GM12873 (cell line): Measurements from ENCODE around the gene INPP4A.

Experiments used
- TF ChIP-seq, protein P1 (sequence below): IDR thresholded peaks from 2 replicates; pipeline ENCODE4 v1.5.1; 2012; ENCODE audit warnings: low read depth, mild to moderate bottlenecking, moderate library complexity, low read length, control low read depth; ENCODE audit not compliant: insufficient read depth; ENCODE audit errors: missing control alignments

Gene INPP4A

DNA sequence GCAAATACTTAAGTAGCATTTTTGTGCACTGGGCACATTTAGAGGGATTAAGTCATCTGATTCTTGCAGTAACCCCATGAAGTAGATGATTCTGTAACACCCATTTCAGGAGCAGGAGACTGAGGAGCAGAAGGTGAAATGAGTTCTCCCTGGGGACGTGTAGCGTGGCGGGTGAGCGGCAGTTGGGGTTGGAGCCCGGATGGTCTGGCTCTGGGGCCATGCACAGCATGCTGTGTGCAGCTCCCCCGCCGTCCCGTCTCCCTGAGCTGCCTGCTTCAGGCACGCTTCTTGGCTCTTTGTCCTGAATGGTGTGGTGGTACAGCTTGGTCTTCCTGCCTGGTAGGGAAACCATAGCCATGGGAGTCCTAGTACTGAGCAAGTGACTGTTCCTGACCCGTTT is 32.4 kb downstream of the INPP4A start:
- TF ChIP-seq, protein P1, sequence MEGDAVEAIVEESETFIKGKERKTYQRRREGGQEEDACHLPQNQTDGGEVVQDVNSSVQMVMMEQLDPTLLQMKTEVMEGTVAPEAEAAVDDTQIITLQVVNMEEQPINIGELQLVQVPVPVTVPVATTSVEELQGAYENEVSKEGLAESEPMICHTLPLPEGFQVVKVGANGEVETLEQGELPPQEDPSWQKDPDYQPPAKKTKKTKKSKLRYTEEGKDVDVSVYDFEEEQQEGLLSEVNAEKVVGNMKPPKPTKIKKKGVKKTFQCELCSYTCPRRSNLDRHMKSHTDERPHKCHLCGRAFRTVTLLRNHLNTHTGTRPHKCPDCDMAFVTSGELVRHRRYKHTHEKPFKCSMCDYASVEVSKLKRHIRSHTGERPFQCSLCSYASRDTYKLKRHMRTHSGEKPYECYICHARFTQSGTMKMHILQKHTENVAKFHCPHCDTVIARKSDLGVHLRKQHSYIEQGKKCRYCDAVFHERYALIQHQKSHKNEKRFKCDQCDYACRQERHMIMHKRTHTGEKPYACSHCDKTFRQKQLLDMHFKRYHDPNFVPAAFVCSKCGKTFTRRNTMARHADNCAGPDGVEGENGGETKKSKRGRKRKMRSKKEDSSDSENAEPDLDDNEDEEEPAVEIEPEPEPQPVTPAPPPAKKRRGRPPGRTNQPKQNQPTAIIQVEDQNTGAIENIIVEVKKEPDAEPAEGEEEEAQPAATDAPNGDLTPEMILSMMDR = no peak

DNA sequence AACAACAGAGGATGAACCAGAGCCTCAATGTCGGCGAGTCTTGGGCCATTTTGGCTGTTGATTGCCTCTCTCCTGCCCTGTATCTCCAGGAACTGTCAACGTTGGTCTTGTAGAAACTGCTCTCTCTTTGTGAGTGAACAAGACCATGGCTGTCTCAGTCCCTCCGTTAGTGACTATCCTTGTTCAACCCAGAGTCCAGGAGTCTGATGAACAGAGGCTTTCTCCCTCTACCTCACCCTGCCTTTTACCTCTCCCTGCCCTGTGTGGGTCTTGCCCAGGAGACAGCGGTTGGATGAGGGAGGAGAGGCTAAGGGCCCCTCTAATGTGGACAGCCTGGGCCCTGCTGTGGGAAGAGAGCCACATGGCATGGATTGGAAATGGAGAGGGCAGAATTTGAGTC is 32.8 kb downstream of the INPP4A start:
- TF ChIP-seq, protein P1 = no peak

DNA sequence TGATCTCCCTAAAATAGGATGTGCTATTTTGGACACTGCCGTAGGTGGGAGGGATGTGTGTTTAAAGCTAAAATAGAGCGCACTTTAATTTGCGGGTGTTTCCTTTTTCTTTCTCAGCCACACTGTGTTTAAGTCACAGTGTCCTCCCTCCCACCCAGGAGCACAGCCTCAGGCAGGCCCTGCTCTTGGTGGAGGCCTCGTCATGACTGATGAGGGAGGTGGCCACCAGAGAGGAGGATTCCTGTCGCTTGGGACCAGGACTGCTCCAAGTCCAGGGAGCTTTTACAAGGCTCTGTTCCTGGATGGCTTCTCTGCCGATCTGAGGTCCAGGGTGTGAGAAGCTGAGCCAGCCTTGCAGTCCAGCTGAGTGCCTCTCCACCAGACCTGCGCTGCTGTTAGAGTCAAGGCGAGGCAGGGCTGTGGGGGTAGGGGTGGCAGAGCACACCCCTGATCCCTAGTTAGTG is 33.5 kb downstream of the INPP4A start:
- TF ChIP-seq, protein P1 = no peak

DNA sequence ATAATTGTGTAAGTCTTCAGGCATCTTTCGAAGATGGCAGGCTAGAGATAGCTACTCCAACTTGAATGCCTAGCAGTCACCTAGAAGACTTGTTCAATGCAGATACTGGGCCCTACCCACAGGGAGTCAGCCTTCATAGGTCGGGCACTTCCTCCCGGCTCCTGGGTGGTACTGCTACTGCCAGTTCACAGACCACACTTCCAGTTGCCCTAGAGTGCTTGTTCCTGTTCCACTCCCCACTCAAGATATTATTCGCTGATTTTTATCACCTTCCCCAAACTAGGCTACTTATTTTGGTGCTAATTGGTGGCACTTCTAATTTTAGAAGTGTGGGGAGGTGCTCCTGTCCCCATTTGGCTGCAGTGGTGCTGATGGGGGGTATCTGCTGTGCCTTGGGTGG is 34.2 kb downstream of the INPP4A start:
- TF ChIP-seq, protein P1 = no peak

DNA sequence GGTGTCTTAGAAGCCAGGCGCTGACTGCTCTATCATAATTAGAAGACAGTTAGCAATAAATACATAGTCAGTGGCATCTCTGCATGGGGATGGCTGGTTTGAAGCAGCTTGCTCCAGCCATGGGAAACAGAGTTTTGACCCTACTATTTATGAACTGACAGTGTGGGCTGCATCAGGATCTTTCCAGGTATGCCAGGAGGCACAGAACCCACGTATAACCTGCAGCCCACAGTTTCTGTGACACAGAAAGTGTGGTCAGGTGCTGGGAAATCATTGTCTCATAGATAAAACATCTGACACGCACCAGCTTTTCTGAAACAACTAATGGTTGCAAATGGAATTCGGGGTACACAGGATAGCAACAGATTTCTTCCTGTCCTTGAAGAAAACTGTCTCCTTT is 34.7 kb downstream of the INPP4A start:
- TF ChIP-seq, protein P1 = no peak

DNA sequence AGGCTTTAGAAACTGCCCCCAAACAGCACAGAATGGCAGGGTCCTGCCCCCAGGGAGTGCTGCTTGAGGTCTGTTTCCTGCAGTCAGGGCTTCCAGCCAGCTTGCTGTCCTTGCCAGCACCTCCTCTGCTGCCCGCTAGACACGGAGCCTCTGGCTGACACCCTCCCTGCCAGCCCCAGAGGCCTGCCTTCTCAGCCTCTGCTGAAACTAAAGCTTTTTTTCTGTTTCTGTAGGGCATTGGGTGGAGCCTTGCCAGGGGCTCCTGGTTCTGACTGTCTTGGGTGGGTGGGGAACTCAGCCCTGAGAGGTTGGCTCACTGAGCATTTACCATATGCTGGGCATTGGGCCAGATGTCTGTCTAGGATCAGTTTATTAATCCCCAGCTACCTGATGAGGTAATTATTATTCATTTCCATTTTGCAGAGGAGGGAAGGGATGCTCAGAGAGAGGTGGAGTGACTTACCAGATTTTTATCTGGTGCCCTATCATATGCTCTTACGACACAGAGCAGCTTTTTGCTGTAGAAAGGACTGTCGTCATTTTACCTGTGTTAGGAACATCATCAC is 35.4 kb downstream of the INPP4A start:
- TF ChIP-seq, protein P1 = no peak

DNA sequence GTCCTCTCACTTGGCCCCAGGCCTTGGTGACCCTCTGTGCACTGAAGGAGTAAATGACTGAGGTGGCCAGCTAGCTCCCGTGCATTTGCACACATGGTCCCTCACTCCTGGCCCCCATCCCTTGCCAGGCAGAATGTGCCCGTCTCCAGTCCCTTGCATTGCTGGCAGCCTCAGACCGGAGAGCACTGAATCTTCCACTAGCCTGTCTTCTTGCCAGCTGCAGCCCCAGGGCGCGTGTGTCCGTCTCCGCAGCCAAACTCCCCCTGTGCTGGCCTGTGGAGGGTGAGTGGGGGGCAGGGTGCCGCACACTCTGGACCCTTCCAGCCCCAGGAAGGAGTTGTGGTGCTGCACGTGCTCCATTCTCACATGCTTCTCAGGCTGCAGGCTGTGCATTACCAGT is 35.9 kb downstream of the INPP4A start:
- TF ChIP-seq, protein P1 = no peak

DNA sequence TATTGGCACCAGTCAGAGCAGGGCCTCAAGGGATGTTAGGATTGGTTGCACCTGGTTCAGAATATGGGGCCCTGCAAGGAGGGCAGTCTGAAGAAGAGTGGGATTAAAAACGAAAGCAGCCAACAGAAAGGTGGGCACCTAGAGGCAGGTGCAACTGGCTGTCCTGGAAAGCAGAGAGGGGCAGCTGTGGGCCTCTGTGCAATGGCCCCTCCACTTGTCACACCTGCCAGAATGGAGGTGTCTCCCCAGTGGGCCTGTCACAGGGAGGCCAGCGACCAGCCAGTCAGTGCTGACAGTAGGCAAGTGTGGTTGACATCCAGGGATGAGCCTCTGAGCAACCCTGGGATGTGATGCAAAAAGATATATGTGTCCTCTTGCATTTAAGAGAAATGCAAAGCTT is 37.7 kb downstream of the INPP4A start:
- TF ChIP-seq, protein P1 = no peak
